ENCODE results near the gene CTAGE9.
"Not testable (repeated sequence)": the region's sequence is repeated elsewhere in the genome, so short reads cannot be mapped to it uniquely, and the experiment has no call there.

The CTAGE9 gene

GRCh38 chr6:131728296-131728939 is 17.6 kb upstream of the CTAGE9 start:
- DNase-seq = no peak

DNA sequence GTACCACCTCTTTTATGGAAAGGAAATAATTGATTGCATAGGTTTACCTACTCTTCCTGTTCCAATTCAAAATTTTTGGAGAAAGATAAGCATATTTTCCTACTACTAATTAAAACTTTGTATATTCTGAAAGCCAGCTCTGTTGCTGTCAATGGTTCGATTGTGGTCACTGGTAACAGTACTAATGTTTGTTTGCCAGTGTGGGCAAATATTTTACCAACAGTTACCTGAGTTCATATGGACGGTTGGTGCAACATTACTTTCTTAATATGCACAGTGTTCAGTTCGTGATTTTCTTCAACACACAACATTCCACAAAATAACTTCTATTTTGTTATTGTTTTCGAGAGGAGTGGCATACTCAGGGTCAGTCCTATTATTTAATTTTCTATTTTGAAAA is 17.1 kb upstream of the CTAGE9 start:
- no peak for DNase-seq

DNA sequence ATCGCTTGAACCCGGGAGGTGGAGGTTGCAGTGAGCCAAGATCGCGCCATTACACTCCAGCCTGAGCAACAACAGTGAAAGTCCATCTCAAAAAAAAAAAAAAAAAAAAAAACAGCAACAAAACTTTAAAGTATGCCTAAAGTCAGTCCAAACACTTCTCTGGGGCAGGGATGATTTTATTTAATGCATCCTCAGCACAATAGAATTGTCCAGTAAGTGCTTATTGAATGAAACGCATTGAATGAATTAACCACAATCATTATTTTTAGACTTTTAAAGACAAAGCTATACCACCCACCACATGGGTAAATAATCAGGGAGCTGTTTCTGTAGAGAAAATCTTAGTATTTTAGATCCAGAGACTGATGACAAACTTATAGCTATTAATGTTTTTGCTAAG is 16.6 kb upstream of the CTAGE9 start:
- DNase-seq = no peak

DNA sequence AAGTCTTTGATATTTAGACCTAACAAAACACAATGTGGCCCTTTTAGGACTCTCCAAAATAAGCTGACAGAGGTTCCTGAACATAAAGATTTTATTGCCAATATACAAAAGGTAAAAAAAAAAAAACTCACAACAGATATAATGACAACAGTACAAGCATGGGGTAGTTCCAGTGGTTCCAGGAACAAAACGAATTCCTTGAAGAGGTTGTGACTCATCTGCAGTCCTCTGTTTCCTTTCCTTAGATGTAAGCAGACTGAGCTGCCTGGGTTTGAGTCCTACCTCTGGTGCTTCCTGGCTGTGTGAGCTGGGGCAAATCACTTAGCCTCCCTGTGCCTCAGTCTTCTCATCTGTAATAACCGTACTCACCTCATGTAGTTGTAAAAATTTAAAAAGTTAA is 13.3 kb upstream of the CTAGE9 start:
- no peak for DNase-seq

DNA sequence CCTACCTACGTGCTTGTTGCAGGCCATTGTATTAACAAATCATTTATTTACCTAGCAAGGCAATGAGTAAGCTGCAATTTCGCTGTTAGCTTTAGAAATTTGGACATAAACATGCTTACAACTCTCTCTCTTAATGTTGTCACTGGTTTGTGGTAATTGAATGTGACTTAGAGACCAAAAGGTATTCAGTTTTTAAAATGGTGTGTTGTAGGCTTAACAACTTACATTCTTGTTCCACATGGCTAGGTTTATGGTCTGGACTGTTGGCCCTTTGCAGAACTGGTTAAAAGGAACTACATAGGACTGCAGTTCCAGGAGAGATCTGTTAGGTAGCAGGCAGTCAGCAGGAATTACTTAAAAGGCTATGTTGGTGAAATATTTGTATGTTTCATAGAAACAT is 10.3 kb upstream of the CTAGE9 start:
- DNase-seq = no peak

- no peak for DNase-seq
These were observed 7.2 kb upstream of the CTAGE9 start for GRCh38 chr6:131717836-131718542.

GRCh38 chr6:131715567-131715966 is 4.8 kb upstream of the CTAGE9 start:
- not testable (repeated sequence) for DNase-seq

GRCh38 chr6:131703905-131704304 is 6.9 kb downstream of the CTAGE9 start:
- DNase-seq = not testable (repeated sequence)

GRCh38 chr6:131700851-131701250 is 10.0 kb downstream of the CTAGE9 start:
- DNase-seq = not testable (repeated sequence)

DNA sequence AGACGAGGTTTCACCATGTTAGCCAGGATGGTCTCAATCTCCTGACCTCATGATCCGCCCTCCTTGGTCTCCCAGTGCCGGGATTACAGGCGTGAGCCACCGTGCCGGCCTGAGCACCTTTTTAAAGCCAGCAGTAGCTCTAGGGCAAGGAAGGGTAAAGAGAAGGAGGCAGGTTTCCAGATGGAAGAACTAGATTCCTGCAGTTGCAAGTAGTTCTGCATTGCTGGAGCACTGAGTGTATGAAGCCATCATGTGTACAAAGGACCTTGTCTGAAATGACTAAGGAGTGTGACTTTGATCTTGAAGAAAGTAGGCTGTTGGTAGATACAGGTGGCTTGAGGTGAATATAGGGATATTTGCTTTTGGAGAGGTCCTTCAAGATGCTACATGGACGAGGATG is 13.9 kb downstream of the CTAGE9 start:
- DNase-seq = no peak

DNA sequence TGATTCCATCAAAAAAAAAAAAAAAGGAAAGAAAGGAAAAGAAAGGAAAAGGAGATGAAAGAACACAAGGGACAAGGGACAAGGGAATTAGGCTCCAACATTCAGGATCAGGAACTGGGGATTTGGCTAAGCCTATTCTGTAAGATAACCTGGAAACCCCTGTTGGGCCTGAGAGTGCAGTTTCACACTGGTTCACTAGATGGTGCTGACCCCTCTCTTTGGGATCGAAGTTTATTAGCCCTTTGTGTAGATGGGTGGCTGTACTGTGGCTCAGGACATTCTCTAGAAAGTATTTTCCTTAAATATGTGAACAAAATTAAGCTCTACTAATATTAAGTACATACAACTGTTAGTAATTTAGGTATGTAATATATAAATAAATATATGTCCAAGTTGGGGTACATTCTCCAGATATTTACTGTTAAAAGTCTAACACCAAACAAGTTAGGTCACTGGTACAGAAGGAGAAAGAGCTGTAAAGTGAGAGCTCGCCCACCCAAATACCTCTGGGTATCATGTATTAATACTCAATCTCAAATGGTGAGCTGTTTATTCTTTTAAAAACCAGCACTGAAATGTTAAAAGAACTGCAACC is 15.9 kb downstream of the CTAGE9 start:
- peak; percentile 20 for DNase-seq

DNA sequence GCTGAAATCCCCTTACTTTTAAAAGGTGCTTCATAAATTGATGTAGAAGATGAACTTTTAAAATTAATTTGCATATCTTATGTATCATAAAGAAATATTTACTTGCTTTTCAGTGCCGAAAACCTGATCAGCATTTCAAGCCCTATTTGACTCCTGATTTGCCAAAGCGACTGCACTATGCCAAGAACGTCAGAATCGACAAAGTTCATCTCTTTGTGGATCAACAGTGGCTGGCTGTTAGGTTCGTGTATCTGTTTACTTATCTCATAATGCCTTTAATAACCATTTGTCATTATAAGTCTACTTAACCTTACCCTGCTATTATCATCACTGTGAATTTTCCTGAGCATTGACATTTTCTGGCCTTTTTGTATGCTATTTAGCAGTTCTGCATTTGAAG is 17.4 kb downstream of the CTAGE9 start:
- DNase-seq = no peak

DNA sequence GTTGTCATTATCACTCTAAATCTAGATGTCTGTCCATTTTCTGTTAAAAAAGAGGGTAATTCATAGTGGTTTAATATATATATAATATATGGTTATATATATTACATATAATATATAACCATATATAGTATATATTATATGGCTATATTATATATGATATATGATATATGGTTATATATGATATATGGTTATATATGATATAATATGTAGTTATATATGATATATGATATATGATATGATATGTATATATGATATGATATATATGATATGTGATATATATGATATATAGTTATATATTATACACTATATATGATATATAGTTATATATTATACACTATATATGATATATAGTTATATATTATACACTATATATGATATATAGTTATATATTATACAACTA is 18.2 kb downstream of the CTAGE9 start:
- no peak for DNase-seq

- DNase-seq = no peak
These were observed 18.8 kb downstream of the CTAGE9 start for GRCh38 chr6:131692031-131692430.

DNA sequence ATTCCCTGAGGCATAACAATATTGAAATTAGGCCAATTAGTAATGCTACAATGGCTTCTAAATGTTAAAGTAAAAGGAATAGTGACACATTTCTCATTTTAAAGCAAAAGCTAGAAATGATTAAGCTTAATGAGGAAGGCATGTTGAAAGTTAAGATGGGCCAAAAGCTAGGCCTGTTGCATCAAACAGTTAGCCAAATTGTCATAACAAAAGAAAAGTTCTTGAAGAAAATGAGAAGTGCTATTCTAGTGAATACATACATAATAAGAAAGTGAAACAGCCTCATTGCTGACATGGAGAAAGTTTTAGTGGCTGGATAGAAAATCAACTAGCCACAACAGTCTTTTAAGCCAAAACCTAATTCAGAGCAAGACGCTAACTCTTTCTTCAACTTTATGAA is 22.5 kb downstream of the CTAGE9 start:
- DNase-seq = no peak

DNA sequence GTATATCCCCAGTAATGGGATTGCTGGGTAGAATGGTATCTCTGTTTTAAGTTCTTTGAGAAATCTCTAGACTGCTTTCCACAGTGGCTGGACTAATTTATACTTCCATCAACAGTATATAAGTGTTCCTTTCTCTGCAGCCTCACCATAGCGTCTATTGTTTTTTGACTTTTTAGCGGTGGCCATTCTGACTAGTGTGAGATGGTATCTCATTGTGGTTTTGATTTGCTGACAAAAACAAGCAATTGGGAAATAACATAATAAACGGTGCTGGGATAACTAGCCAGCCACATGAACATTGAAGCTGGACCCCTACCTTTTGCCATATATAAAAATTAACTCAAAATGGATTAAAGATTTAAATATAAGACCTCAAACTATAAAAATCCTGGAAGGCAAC is 23.8 kb downstream of the CTAGE9 start:
- no peak for DNase-seq

DNA sequence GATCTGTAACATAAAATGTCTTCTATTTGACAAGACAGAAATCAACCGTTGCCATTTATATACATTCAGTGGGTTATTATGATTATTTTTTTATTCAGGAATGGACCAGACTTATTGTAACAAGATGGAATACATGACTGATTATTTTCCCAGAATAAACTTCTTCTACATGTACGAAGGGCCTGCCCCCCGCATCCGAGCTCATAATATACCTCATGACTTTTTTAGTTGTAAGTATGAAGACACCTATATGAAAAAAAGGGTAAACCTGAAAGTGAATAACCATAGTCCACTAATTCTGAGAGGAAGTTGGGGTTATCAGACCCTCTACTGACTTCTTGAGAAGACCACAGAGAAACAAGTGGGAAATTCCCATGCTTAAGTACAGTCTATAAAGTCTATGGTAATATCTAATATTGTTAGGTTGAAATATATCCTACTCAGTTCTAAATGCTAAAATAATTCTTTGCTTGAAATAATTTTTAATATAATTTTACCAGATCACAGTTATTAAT is 25.5 kb downstream of the CTAGE9 start:
- no peak for DNase-seq

- no peak for DNase-seq
These were observed 27.3 kb downstream of the CTAGE9 start for GRCh38 chr6:131683479-131683878.

GRCh38 chr6:131682442-131682841 is 28.4 kb downstream of the CTAGE9 start:
- DNase-seq = no peak

DNA sequence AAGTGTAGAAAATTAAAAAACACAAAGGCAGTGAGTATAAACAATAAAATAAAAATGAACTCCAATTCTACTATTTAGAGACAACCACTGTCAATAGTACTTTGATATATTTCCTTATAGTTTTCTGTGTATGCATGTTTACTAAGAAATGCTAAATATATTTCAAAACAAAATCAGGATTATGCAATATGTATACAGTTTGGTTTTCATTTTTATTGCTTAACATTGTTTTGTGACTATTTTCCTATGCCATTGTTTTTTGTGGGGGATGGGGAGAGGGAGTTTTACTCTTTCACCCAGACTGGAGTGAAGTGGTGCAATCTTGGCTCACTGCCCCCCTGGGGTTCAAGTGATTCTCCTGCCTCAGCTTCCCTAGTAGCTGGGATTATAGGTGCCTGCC is 29.2 kb downstream of the CTAGE9 start:
- no peak for DNase-seq

GRCh38 chr6:131680868-131681267 is 29.9 kb downstream of the CTAGE9 start:
- no peak for DNase-seq

DNA sequence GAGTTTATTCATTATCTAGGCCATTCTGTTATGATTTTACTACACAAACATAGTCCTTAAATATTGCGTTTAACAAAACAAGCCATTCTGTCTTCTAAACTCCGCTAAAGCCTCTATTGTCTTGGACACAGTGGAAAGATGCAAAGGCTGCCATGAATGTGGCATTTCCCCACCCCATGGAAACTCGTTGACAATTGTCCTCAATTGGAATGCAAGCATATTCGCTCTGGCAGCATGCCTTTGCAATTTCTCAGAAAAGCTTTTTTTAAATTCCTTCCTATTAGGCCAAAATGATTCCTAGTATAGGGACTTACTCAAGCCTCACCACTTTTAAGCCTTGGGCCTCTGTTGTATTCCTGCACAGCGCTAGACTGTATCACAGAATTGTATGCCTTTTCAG is 32.4 kb downstream of the CTAGE9 start:
- DNase-seq = no peak

DNA sequence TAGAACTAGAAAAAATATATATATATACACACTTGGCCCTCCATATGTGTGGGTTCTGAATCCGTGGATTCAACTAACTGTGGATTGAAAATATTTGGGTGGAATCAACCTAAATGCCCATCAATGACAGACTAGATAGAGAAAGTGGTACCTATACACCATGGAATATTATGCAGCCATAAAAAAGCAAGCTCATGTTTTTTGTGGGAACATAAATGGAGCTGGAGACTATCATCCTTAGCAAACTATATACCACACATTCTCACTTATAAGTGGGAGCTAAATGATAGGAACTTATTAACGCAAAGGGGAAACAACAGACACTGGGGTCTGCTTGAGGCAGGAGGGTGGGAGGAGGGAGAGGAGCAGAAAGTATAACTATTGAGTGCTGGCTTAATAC is 37.6 kb downstream of the CTAGE9 start:
- no peak for DNase-seq

DNA sequence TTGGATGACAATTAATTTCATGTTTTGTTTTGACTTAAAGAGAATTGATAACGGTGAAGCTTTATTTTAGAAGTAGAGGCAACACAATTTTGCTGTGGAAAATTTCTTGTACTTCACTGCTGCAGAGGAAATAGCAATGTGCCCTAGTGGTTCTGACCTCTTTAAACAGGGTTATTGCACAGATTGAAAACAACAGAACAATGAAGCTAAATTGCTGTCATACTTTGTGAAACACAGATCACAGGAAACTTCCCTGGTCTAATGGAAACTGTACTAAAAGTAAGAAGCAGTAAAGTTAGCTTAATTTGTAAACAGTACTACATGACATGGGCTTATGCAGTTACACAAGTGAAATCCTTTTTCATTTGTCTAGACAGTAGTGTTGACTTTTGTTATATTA is 40.9 kb downstream of the CTAGE9 start:
- no peak for DNase-seq
